ENCODE data around the gene GSTT2. TPM values are rescaled to one million over a fixed set of nuclear protein-coding genes. Genes with fewer than 3 reads are reported as not detected.

GSTT2 gene
- total RNA-seq, 1 experiment from 2014 or later, result 0.11 TPM

- DNase-seq (ENCODE audit: low read depth), result no peak
These were observed 28.7 kb downstream of the GSTT2 start for GRCh38 chr22:24008381-24009226.

GRCh38 chr22:24009227-24010017 lies 29.5 kb downstream of the GSTT2 start:
- no peak for DNase-seq (ENCODE audit: low read depth)

GRCh38 chr22:24010018-24010391 lies 30.1 kb downstream of the GSTT2 start:
- DNase-seq (ENCODE audit: low read depth), result no peak

- DNase-seq (ENCODE audit: low read depth), result no peak
These were observed 31.8 kb downstream of the GSTT2 start for GRCh38 chr22:24011735-24012068.

GRCh38 chr22:24016156-24016555 lies 36.2 kb downstream of the GSTT2 start:
- no peak for DNase-seq (ENCODE audit: low read depth)

GRCh38 chr22:24021304-24021703 lies 41.4 kb downstream of the GSTT2 start:
- no peak for DNase-seq (ENCODE audit: low read depth)

GRCh38 chr22:24023204-24023789 lies 43.4 kb downstream of the GSTT2 start:
- DNase-seq (ENCODE audit: low read depth), result no peak

- DNase-seq (ENCODE audit: low read depth), result no peak
These were observed 44.4 kb downstream of the GSTT2 start for GRCh38 chr22:24024354-24024753.

- no peak for DNase-seq (ENCODE audit: low read depth)
These were observed 45.5 kb downstream of the GSTT2 start for GRCh38 chr22:24025475-24025874.

- no peak for DNase-seq (ENCODE audit: low read depth)
These were observed 46.1 kb downstream of the GSTT2 start for GRCh38 chr22:24026056-24026455.

- DNase-seq (ENCODE audit: low read depth), result no peak
These were observed 46.8 kb downstream of the GSTT2 start for GRCh38 chr22:24026733-24027132.

GRCh38 chr22:24027389-24027975 lies 47.5 kb downstream of the GSTT2 start:
- DNase-seq (ENCODE audit: low read depth), result no peak

- no peak for DNase-seq (ENCODE audit: low read depth)
These were observed 48.1 kb downstream of the GSTT2 start for GRCh38 chr22:24027991-24028390.

- no peak for DNase-seq (ENCODE audit: low read depth)
These were observed 48.6 kb downstream of the GSTT2 start for GRCh38 chr22:24028533-24028932.

- no peak for DNase-seq (ENCODE audit: low read depth)
These were observed 49.4 kb downstream of the GSTT2 start for GRCh38 chr22:24029304-24029703.

GRCh38 chr22:24030186-24030702 lies 50.3 kb downstream of the GSTT2 start:
- DNase-seq (ENCODE audit: low read depth), result no peak

Other genes with a start within 250 kb of the GSTT2 start
- 2.2 TPM in 2 replicates for gene ZNF70, start 229.0 kb upstream of the GSTT2 start, total RNA-seq (2014; rRNA removed)
- not detected in 2 replicates for gene VPREB3, start 225.7 kb upstream of the GSTT2 start, total RNA-seq (2014; rRNA removed)
- gene C22orf15, start 217.1 kb upstream of the GSTT2 start, total RNA-seq (2014; rRNA removed), result 0.06 TPM in 1 of 2 replicates, not detected in the other
- gene CHCHD10, start 212.2 kb upstream of the GSTT2 start, total RNA-seq (2014; rRNA removed), result 0.19 and 0.46 TPM in 2 replicates
- gene MMP11, start 207.3 kb upstream of the GSTT2 start, total RNA-seq (2014; rRNA removed), result 5.5 and 7.1 TPM in 2 replicates
- gene SMARCB1, start 193.2 kb upstream of the GSTT2 start, total RNA-seq (2014; rRNA removed), result 77.1 and 90.0 TPM in 2 replicates
- gene DERL3, start 141.1 kb upstream of the GSTT2 start, total RNA-seq (2014; rRNA removed), result 0.23 TPM in 1 of 2 replicates, not detected in the other
- gene SLC2A11, start 122.3 kb upstream of the GSTT2 start, total RNA-seq (2014; rRNA removed), result 6.5 and 8.6 TPM in 2 replicates
- 512 and 577 TPM in 2 replicates for gene MIF, start 85.8 kb upstream of the GSTT2 start, total RNA-seq (2014; rRNA removed)
- 1.5 and 3.0 TPM in 2 replicates for gene GSTT2B, start 18.9 kb upstream of the GSTT2 start, total RNA-seq (2014; rRNA removed)
- gene DDTL, start 13.2 kb upstream of the GSTT2 start, total RNA-seq (2014; rRNA removed), result 0.11 TPM in 1 of 2 replicates, not detected in the other
- gene DDT, start 5.7 kb upstream of the GSTT2 start, total RNA-seq (2014; rRNA removed), result 98.8 and 134 TPM in 2 replicates
- not detected in 2 replicates for gene GSTT4, start 25.3 kb downstream of the GSTT2 start, total RNA-seq (2014; rRNA removed)
- gene CABIN1, start 31.2 kb downstream of the GSTT2 start, total RNA-seq (2014; rRNA removed), result 30.3 and 30.5 TPM in 2 replicates
- 0.23 and 0.26 TPM in 2 replicates for gene SUSD2, start 201.4 kb downstream of the GSTT2 start, total RNA-seq (2014; rRNA removed)

Data from LHCN-M2 (cell line).